GM12865 (cell line): ENCODE measurements around the gene SPNS2.

Experiments used
- DNase-seq: peaks from one replicate; pipeline ENCODE4 v3.0.0; 2010; ENCODE audit warnings: low read depth
- H3K4me3 ChIP-seq: 2 replicates; pipeline ENCODE4 v1.5.1; 2011; ENCODE audit warnings: mild to moderate bottlenecking, low read depth, low read length, control low read depth
- CTCF ChIP-seq: IDR thresholded peaks from 2 replicates; pipeline ENCODE4 v1.5.1; 2011; ENCODE audit warnings: low read length, control low read depth, low read depth, inconsistent platforms; ENCODE audit not compliant: insufficient read depth; ENCODE audit errors: missing control alignments

Gene SPNS2

GRCh38 chr17:4529533-4530152 is 31.0 kb downstream of the SPNS2 start:
- H3K4me3 ChIP-seq, result no peak overlapping the region
- no peak for TF ChIP-seq CTCF
- DNase-seq, result no peak

- DNase-seq, result no peak
- H3K4me3 ChIP-seq, result no peak overlapping the region
- TF ChIP-seq CTCF, result no peak
These were observed 32.4 kb downstream of the SPNS2 start for GRCh38 chr17:4530799-4531730.

- no peak for TF ChIP-seq CTCF
- no peak for DNase-seq
- no peak overlapping the region for H3K4me3 ChIP-seq
These were observed 33.5 kb downstream of the SPNS2 start for GRCh38 chr17:4531988-4532736.

- H3K4me3 ChIP-seq, result no peak overlapping the region
- no peak for DNase-seq
- no peak for TF ChIP-seq CTCF
These were observed 34.3 kb downstream of the SPNS2 start for GRCh38 chr17:4532860-4533522.

GRCh38 chr17:4533523-4534504 is 35.1 kb downstream of the SPNS2 start:
- no peak for TF ChIP-seq CTCF
- no peak for DNase-seq
- no peak overlapping the region for H3K4me3 ChIP-seq
